Activated effector memory CD4-positive, alpha-beta T cell treated with anti-CD3 and anti-CD28 coated beads, Interleukin-2, amount 50 U/mL, for 16 hours (primary cell): ENCODE results near the gene VIM.
A peak's percentile ranks its signal among the peaks of the same experiment; 100 is the strongest.
"Not testable (repeated sequence)": the region's sequence is repeated elsewhere in the genome, so short reads cannot be mapped to it uniquely, and the experiment has no call there.

Experiments
- DNase-seq: peaks from one replicate; pipeline ENCODE4 v3.0.0-alpha.2; 2020

Gene VIM

GRCh38 chr10:17234431-17234945 is 6.4 kb downstream of the VIM start:
- DNase-seq = no peak

DNA sequence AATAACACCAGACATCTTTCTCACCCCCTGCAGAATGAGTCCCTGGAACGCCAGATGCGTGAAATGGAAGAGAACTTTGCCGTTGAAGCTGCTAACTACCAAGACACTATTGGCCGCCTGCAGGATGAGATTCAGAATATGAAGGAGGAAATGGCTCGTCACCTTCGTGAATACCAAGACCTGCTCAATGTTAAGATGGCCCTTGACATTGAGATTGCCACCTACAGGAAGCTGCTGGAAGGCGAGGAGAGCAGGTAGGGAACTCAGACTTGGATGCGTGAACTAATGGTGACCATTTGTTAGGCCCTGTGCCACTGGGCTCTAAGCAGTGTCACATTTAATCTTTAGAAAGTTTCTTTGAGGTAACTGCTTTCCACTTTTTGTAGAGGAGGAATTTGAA is 7.1 kb downstream of the VIM start:
- no peak for DNase-seq

- no peak for DNase-seq
Observed at GRCh38 chr10:17236468-17237148, 8.6 kb downstream of the VIM start.

- no peak for DNase-seq
Observed at GRCh38 chr10:17237149-17237527, 9.1 kb downstream of the VIM start.

GRCh38 chr10:17237915-17238444 is 9.9 kb downstream of the VIM start:
- DNase-seq = no peak

DNA sequence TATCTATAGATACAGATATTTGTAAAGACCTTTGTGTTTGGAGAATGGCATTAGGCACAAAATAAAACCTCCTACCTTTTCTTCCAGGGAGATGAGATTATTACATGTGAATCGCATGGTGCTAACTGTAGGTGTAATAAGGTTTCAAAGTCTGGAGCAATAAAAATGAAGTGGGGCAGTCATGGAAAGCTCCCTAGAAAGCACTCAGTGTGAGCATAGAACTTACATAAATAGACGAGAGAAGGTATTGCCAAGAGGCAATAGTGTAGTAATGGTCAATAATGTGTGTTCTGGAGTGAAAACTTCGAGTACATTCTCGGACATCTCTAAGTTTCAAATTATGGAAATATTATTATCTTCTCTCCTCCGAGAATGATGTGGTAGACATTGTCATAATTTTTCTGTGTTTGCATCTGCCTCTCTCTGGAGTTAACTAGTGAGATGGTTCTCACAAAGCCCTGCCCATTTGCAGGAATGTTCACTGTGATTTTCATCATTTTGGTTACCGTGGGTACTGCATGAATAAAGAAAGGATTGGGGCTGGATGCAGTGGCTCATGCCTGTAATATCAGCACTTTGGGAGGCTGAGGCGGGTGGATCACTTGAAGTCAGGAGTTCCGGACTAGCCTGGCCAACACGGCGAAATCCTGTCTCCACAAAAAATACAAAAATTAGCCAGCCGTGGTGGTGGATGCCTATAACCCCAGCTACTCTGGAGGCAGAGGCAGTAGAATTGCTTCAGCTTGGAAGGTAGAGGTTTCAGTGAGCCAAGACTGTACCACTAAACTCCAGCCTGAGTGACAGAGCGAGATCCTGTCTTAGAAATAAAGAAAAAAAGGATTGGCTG is 10.6 kb downstream of the VIM start:
- no peak for DNase-seq

DNA sequence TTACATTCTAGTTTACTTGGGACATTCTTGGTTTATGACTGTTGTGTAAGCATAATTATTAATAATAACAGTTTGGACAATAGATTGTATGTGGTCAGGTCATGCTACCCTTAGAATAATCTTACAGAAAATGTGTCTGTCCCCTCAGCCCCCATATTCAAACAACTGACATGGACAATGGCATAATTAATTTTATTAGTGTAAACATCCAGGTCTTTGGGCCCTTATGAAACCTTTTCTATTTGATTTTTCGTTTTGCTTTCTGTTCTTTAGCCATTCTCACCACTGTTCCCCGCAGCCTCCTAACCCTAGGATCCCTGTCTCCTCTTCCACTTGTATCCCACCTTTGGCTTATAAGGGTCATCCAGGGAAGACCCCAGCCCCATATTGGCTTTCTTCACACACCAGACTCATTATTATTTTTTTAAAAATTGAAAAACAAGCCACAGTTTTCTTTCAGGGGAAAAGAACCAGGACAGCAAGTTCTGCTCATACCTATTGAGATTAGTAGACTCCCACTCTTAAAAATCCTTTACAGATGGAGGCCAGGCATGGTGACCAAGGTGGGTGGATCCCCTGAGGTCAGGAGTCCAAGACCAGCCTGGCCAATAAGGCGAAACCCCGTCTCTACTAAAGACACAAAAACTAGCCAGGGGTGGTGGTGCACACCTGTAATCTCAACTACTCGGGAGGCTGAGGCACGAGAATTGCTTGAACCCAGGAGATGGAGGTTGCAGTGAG is 11.5 kb downstream of the VIM start:
- DNase-seq = no peak

GRCh38 chr10:17240096-17240495 is 12.1 kb downstream of the VIM start:
- DNase-seq = no peak

DNA sequence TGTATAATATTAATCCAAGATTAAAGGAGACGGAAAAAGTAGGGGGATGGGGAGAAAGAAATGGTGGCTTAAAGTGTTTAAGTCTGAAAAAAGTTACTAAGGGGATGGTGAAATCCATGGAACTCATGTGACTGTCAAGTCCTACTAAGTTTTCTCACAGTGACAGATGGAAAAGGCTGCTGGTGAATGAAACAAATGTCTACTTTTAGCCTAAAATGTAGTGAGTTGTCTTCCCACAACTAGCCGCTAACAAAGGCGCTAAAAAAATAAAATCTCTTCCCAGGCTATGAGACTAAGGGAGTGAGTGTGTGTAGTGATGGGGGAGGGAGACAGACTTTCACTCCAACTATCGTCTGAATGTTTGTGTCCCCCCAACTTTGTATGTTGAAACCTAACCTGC is 12.6 kb downstream of the VIM start:
- no peak for DNase-seq

DNA sequence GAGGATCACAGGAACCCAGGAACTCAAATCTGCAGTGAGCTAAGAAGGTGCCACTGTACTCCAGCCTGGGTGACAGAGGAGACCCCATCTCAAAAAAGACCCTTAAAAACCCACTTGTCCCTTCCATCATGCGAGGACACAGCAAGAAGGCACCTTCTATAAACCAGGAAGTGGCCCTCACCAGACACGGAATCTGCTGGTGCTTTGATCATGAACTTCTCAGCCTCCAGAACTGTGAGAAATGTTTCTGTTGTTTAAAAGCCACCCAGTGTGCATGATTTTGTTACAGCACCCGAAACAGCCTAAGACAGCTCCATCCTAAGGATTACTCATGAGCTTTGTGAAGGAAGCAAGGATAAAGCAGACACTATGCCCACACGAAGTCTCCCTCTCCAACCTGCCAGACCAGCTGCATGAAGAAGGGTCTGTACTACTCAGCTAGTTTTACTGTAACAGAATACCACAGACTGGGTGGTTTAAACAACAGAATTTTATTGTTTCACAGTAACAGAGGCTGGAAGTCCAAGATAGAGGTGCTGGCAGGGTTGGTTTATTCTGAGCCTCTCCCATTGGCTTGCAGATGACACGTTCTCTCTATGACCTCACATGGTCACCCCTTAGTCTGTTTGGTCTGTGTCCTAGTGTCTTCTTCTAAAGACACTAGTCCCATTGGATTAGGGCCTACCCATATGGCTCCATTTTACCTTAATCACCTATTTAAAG is 13.7 kb downstream of the VIM start:
- DNase-seq = no peak

GRCh38 chr10:17244700-17245365 is 16.8 kb downstream of the VIM start:
- no peak for DNase-seq

DNA sequence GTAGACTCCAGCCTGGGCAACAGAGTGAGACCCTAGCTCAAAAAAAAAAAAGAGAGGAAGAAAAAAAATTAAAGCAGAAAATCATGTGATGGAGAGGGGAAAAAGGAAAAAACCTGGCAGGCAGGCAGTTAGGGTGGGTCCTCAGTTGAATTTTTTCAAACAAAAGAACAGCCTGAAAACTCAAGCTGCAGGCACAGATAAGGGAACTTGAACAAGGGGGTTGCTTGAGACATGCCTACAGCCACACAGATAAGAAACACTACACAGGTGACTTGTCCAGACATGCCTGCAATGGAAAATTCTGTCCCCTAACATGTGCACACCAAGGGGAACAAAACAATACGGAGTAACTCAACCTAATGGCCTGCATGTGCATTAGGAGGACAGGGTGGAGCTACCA is 19.2 kb downstream of the VIM start:
- no peak for DNase-seq

DNA sequence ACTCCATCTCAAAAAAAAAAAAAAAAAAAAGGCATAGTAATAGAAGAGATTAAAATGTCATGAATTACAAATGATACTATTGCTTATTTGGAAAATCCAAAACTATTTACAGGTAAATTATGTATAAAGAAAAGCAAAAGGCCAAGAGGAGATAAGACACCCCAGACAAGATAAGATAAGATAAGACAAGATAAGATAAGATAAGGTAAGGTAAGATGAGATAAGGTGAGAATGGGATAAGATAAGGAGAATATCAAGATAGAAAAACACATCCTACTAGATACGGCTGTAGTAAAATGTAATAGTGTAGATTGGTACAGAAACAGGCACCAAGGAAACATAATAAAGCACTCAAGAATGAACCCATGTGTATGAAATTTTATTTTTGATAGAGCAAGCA is 20.9 kb downstream of the VIM start:
- no peak for DNase-seq

GRCh38 chr10:17249820-17250219 is 21.8 kb downstream of the VIM start:
- no peak for DNase-seq

DNA sequence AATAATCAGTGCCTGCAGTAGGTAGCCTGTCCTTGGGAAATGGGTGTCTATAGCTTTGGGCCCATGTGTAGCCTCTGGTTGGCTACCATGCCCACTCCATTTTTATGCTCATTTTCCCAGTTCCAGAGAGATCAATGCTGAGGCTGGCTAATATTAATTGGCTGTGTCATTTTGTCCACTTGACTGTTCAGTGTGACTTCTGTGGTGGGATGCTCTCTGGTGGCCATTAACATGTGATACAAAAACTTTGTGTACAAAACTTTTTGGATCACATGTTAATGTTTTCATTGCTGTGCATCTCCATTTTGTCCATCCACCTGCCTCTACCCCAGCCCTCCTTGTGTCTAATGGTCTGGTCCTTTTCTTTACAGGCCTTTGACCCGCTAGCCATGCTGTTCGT is 22.7 kb downstream of the VIM start:
- DNase-seq = no peak

DNA sequence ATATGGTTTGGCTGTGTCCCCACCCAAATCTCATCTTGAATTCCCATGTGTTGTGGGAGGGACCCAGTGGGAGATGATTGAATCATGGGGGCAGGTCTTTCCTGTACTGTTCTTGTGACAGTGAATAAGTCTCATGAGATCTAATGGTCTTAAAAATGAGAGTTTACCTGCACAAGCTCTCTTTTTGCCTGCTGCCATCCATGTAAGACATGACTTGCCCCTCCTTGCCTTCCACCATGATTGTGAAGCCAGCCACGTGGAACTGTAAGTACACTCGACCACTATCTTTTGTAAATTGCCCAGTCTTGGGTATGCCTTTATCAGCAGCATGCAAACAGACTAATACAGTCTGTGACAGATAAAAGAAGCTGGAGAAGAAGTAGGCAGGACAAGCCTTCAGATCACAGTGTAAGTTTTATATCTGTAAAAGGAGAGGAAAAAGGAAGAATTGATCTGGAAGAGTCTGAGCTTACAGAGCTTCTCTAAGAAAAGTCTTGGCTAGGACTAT is 26.6 kb downstream of the VIM start:
- not testable (repeated sequence) for DNase-seq

- DNase-seq = no peak
Observed at GRCh38 chr10:17255512-17255911, 27.5 kb downstream of the VIM start.

DNA sequence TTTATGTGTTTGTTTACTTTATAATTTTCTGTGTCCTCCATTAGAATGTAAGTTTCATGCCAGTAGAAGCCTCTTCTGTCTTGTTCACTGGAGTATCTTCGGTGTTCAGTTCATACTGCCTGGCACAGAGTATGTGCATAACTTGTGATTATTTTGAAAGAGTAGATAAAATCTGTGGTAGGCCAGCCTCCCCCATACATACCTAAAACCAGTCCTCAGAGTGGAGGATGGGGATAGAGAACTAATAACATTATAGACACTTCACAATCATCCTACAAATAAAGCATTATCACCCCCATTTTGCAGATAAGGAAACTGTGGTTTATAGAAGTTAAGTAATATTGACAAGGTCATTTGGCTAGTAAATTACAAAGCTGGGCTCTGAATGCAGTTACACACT is 28.0 kb downstream of the VIM start:
- no peak for DNase-seq

GRCh38 chr10:17256627-17257026 is 28.6 kb downstream of the VIM start:
- DNase-seq = no peak

DNA sequence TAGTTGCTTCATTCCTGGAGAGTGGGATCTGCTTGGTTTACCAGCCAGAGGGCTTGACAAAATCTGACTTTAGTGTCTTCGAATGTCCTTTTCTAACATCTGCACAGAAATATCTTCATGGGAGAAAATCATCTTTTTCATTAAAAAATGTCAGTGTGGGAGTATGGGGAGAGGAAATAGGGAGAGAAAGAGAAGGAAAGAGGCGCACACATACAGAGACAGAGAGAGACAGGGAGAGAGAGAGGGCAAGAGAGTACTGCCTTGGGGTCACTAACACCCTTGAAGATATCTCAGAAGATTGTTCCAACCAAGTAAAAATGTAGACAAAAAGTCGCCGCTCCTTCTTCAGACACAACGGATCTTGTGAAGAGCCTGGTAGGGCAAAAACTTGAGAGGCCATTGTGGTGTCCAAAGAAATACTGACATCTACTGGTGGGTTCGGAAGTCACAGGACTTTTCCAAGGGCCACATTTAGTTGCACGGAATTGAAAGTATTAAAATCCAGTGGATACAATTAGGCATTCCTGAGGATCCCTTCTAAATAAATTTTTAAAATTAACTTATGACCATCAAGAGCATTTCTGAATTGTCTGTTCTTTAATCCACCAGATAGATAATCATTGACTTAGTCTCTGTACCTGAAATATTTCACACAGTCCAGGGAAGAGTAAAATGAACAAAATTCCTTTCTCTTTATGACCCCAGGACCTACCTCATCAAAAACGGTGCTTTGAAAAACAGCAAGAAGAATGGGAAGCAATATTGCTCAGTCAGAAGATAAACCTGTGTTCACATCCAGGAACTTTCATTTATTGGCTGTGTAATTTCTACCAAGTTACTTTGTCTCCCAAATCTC is 29.7 kb downstream of the VIM start:
- DNase-seq = peak; percentile 73

DNA sequence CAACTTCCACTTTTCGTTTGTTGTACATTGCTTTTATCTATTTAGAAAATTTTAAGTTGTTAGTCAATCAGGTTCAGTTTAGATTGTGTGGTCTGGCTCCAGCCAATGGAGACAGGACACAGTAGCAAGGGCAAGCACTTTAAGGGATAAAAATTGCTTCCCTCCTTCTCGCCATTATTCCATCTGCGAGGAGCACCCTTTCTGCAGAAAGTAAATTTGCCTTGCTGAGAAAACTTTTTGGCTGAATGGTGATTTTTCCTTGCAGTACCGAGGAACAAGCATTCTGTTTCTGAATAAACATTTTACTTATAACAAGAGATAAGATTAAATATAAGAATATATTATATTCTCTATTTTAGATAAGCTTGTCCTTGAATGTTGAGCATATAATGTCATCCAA is 34.5 kb downstream of the VIM start:
- no peak for DNase-seq
